SK-N-SH treated with all-trans-retinoic acid at 6 μM for 48 hours (cell line): Measurements from ENCODE around the gene SRGAP1.

Source experiments
- CREB5 ChIP-seq: fragments of 250-450 bp; sonication (Bioruptor Pico); IDR thresholded peaks from 2 replicates; pipeline ENCODE4 v1.5.1; 2020; ENCODE audit warnings: low read depth, mild to moderate bottlenecking, moderate library complexity
- CSRNP3 ChIP-seq: fragments of 250-450 bp; sonication (Bioruptor Pico); IDR thresholded peaks from 2 replicates; pipeline ENCODE4 v1.5.1; 2021; ENCODE audit warnings: mild to moderate bottlenecking, moderate library complexity
- ISL1 ChIP-seq: fragments of 250-450 bp; sonication (Bioruptor Pico); IDR thresholded peaks from 2 replicates; pipeline ENCODE4 v2.1.2; 2022; ENCODE audit warnings: mild to moderate bottlenecking, moderate library complexity
- OSR1 ChIP-seq: fragments of 250-450 bp; sonication (Bioruptor Pico); IDR thresholded peaks from 2 replicates; pipeline ENCODE4 v1.8.0; 2022; ENCODE audit warnings: moderate library complexity, mild to moderate bottlenecking, inconsistent platforms
- PATZ1 ChIP-seq: fragments of 250-450 bp; sonication (Bioruptor Pico); IDR thresholded peaks from 2 replicates; pipeline ENCODE4 v1.8.0; 2020; ENCODE audit warnings: mild to moderate bottlenecking, moderate library complexity, borderline replicate concordance
- POU6F1 ChIP-seq: fragments of 250-450 bp; sonication (Bioruptor Pico); IDR thresholded peaks from 2 replicates; pipeline ENCODE4 v1.8.0; 2021; ENCODE audit warnings: low read depth, mild to moderate bottlenecking, moderate library complexity, borderline replicate concordance
- RARB ChIP-seq: fragments of 250-450 bp; sonication (Bioruptor Pico); IDR thresholded peaks from 2 replicates; pipeline ENCODE4 v1.8.0; 2021; ENCODE audit warnings: mild to moderate bottlenecking, moderate library complexity
- SNAI2 ChIP-seq: fragments of 250-450 bp; sonication (Bioruptor Pico); IDR thresholded peaks from 2 replicates; pipeline ENCODE4 v1.5.0; 2020; ENCODE audit warnings: mild to moderate bottlenecking, moderate library complexity
- TOX ChIP-seq: fragments of 250-450 bp; sonication (Bioruptor Pico); IDR thresholded peaks from 2 replicates; pipeline ENCODE4 v1.8.0; 2021; ENCODE audit warnings: mild to moderate bottlenecking, moderate library complexity, borderline replicate concordance
- ZC3H10 ChIP-seq: fragments of 250-450 bp; sonication (Bioruptor Pico); IDR thresholded peaks from 2 replicates; pipeline ENCODE4 v1.5.1; 2021; ENCODE audit warnings: mild to moderate bottlenecking, moderate library complexity
- ZFP3 ChIP-seq: fragments of 250-450 bp; sonication (Bioruptor Pico); IDR thresholded peaks from 2 replicates; pipeline ENCODE4 v1.5.0; 2020; ENCODE audit warnings: mild to moderate bottlenecking, moderate library complexity
- ZFP30 ChIP-seq: fragments of 450-650 bp; formaldehyde crosslinking; IDR thresholded peaks from 2 replicates; pipeline ENCODE4 v1.5.0; 2022; ENCODE audit warnings: mild to moderate bottlenecking, moderate library complexity
- ZNF70 ChIP-seq: fragments of 450-650 bp; formaldehyde crosslinking; IDR thresholded peaks from 2 replicates; pipeline ENCODE4 v1.5.0; 2020; ENCODE audit warnings: mild to moderate bottlenecking, moderate library complexity
- ZNF8 ChIP-seq: fragments of 450-650 bp; formaldehyde crosslinking; IDR thresholded peaks from 2 replicates; pipeline ENCODE4 v1.5.0; 2020; ENCODE audit warnings: mild to moderate bottlenecking, moderate library complexity

GRCh38 chr12:64116969-64117368 lies 272.5 kb downstream of the SRGAP1 start:
- TF ChIP-seq ZFP3 (CRISPR knock-in tag) = no peak
- TF ChIP-seq CSRNP3 (CRISPR knock-in tag) = no peak
- TF ChIP-seq SNAI2 (CRISPR knock-in tag) = no peak
- no peak for TF ChIP-seq ISL1
- TF ChIP-seq PATZ1 (CRISPR knock-in tag) = no peak
- TF ChIP-seq ZNF70 (CRISPR knock-in tag) = no peak
- no peak for TF ChIP-seq TOX (CRISPR knock-in tag)
- TF ChIP-seq RARB (CRISPR knock-in tag) = no peak
- no peak for TF ChIP-seq CREB5
- TF ChIP-seq POU6F1 = no peak
- no peak for TF ChIP-seq ZNF8 (CRISPR knock-in tag)
- TF ChIP-seq OSR1 (CRISPR knock-in tag) = no peak
- no peak for TF ChIP-seq ZC3H10
- TF ChIP-seq ZFP30 (CRISPR knock-in tag) = no peak
